G401 (cell line): ENCODE data around the gene TEKTIP1. TPM values are rescaled to one million over a fixed set of nuclear protein-coding genes. Genes with fewer than 3 reads are reported as not detected.
"Not testable (repeated sequence)": the region's sequence is repeated elsewhere in the genome, so short reads cannot be mapped to it uniquely, and the experiment has no call there.

ENCODE experiments used
- DNase-seq: peaks from one replicate; pipeline ENCODE4 v3.0.0-alpha.2; 2015; ENCODE audit warnings: low spot score
- in situ Hi-C: cut with HindIII; loops from 2 replicates; pipeline ENCODE4 v1.10.0; 2016; ENCODE audit warnings: low sequenced_read_pairs, mixed read lengths
- total RNA-seq: library from RNA; depleted of rRNA; stranded (reverse); fragments of >200 nt; shearing (Covaris generic); gene quantifications from 2 replicates; pipeline ENCODE4 v1.2.3, GENCODE V29; 2014

Gene TEKTIP1
- total RNA-seq, 1 experiment from 2014 or later: not detected

DNA sequence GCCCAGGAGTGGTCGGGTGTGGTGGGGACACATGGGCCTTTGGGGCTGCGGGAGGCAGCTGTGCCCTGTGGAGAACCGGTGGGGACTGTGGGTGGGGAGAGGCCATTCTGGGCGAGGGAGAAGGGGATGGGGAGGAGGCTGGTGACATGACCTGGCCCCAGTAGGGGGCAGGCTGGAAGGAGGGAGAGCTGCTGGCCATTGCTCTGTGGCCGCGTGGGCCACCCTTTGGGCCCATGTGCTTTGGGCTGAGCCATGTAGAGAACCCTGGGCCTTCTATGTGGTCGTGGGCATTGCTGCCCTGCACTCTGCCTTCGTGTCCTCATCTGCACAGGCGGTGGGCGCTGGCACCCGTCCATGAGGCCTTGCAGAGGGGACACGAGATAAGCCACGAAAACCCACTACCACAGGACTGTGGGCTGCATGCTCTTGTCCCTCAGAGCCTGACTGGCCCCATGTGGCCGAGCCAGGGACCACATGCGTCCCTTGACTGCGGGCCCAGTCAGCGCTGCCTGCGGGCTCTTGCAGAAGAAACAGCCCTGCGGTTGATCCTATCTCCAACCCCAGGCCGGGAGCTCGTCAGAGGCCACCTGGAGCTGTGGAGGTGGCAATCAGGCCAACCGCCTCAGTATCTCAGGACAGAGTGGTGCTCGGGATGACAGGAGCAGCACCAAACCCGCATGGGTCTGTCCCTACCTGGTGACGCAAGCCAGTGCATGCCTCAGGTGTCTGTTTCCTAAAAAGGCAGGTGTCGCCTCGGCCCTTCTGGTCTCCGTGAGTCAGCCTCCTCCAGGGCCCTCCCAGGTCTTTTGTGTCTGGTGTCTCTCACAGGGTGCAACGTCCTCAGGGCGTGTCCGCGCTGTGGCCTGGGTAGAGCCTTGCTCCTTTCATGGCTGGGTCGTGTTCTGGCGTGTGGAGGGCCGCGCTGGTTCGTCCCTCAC, 18.5 kb upstream of the TEKTIP1 start:
- in situ Hi-C loops: no loop called here
- no peak for DNase-seq

DNA sequence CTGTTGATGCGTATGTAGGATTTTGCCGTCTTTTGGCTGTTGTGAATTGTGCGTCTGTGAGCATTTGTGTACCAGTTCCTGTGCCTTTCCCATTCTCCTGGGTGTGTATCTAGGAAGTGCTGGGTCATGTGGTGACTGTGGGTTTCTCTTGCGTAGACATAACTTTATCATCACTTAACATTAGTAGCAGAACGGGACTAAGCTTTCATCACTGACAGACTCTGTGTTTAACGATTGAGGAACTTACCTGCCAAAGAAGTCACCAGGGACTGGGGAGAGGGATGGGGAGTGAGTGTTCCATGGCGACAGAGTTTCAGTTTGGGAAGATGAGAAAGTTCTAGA, 17.9 kb upstream of the TEKTIP1 start:
- no peak for DNase-seq
- in situ Hi-C loops: no loop called here

- in situ Hi-C loops: no loop called here
- DNase-seq: no peak
These were observed 16.3 kb upstream of the TEKTIP1 start for GRCh38 chr19:3522421-3523360.

- in situ Hi-C loops: no loop called here
- no peak for DNase-seq
These were observed 15.5 kb upstream of the TEKTIP1 start for GRCh38 chr19:3523361-3524077.

DNA sequence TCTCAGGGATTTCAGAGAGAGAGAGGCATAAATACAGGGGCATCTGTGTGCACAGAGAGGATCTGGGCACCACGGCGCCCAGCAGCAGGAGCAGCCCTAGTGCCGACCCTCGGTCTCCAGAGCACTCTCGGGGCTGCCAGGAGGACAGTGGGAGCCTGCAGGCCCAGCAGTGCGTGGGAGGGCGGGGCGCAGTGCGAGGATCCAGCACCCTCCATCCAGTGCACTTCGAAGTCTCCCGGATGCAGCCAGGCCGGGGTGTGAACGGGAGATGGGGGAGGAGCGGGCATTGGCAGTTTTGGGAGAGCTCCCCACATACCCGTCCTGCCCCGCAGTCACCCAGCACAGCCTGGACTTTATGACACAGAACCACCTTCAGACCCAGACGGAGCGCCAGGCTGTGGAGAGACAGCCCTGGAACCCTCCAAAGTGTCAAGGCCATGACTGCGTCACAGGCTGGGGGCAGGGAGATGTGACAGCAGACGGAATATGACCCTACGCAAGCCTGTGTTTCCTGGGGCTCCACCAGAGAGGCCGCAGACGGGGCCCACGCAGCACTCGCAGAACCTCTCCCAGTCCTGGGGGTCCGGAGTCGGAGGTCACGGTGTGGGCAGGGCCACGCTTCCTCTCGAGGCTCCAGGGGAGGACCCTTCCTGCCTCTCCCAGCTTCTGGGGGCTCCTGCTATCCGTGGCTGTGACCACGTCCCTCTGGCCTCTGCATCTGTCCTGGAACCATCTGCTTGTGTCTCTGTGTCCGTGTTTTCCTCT, 14.7 kb upstream of the TEKTIP1 start:
- DNase-seq: no peak
- in situ Hi-C loops: no loop called here

DNA sequence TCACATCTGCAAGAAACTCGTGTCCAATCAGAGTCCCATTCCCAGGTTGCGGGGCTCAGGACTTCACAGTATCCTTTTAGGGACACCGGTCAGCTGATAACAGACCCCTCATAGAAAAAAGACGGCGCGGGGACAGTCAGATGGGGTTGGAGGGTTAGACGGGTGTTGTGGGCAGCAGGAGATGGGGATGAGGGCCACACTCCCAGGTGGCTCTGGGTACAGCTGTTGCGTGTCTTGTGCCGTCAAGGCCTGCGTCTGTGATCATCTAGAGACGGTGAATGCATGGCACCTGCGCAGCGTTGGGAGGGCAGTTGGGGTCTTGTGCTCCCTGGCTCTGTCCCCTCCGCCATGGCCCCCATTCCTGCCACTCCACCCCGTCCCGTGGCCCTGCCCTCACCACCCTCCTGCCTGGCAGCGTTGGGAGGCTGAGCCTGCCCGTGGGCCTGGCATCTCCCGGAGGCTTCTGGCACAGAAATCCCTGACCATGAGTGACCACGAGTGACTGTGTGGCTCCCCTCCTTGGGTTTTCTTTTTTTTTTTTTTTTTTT, 14.0 kb upstream of the TEKTIP1 start:
- in situ Hi-C loops: no loop called here
- DNase-seq: no peak

- DNase-seq: no peak
- in situ Hi-C loops: no loop called here
These were observed 12.3 kb upstream of the TEKTIP1 start for GRCh38 chr19:3526507-3527237.

DNA sequence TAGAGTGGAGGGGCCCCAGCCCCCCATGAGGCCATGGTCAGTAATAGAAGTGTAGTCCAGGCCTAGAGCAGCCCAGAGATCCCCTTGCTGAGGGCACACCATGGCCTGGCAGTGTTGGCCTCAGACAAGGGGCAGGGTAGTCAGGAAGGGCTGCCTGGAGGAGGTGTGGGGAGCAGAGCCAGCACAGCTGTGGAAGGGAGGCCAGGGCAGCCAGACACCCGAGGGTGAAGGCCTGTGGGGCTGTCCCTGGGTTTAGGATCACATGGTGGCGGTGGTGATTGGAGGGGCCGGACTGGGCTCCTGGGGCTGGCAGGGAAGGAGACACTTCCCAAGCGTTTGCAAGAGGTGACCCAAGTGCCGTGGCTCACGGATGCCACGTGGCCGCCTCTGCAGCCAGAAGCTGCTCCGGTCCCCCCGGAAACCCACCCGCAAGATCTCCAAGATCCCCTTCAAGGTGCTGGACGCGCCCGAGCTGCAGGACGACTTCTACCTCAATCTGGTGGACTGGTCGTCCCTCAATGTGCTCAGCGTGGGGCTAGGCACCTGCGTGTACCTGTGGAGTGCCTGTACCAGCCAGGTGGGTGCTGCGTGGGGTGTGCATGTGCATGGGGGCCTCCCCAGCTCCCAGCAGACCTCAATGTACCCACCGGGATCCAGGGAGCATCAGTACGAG, 11.6 kb upstream of the TEKTIP1 start:
- no peak for DNase-seq
- in situ Hi-C loops: no loop called here

GRCh38 chr19:3528080-3528479, 10.9 kb upstream of the TEKTIP1 start:
- in situ Hi-C loops: no loop called here
- DNase-seq: no peak

- in situ Hi-C loops: no loop called here
- DNase-seq: no peak
These were observed 10.3 kb upstream of the TEKTIP1 start for GRCh38 chr19:3528539-3529211.

- in situ Hi-C loops, DNase-seq: not testable (repeated sequence)
These were observed 9.7 kb upstream of the TEKTIP1 start for GRCh38 chr19:3529299-3529698.

DNA sequence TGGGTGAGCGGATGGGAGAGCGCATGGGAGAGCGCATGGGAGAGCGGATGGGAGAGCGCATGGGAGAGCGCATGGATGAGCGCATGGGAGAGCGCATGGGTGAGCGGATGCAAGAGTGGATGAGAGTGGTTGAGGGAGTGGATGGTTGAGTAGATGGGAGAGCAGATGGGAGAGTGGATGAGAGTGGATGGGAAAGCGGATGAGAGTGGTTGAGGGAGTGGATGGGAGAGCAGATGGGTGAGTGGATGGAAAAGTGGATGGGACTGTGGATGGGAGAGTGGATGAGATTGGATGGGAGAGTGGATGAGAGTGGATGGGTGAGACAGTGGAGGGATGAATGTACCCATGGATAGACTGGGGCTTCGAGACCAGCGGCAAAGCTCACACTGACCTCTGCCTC, 8.6 kb upstream of the TEKTIP1 start:
- no peak for DNase-seq
- in situ Hi-C loops: no loop called here

- no peak for DNase-seq
- in situ Hi-C loops: no loop called here
These were observed 7.3 kb upstream of the TEKTIP1 start for GRCh38 chr19:3531716-3532115.

GRCh38 chr19:3532154-3532786, 6.7 kb upstream of the TEKTIP1 start:
- in situ Hi-C loops: no loop called here
- no peak for DNase-seq

DNA sequence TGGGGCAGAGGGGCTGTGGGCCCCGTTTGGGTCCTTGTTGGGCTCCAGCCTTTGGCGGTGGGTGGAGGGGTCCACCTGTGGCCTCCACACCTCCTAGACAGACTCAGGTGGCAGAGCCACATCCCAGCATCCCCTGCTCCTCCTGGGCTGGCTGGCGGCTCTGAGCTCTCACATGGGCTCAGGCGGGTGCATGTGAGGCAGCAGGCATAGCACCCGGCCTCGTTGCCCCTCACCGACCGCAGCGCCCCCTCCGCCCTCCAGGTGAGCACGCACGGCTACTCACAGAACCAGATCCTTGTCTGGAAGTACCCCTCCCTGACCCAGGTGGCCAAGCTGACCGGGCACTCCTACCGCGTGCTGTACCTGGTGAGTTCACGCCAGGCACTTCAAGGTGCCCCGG, 5.9 kb upstream of the TEKTIP1 start:
- in situ Hi-C loops: no loop called here
- no peak for DNase-seq

- in situ Hi-C loops: no loop called here
These were observed 5.3 kb upstream of the TEKTIP1 start for GRCh38 chr19:3533563-3534216.

More at GRCh38 chr19:3533563-3534216, 5.3 kb upstream of the TEKTIP1 start:
- DNase-seq: no peak
